ENCODE data around the gene KLF18.

DNA sequence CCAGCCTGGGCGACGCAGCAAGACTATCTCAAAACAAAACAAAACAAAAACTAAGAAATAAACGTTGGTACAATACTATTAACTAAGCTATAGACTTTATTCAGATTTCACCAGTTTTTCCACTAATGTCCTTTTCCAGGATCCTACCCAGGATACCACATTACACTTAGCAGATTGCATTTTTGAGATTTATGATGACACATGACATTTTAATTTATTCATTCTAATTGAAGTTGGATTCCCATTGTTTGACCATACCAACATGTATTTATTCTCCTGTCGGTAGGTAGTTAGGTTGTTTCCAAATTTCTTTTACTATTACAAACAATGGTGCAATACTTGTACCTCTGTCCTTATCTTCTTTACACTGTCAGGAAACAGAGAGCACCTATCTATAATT is 29.6 kb downstream of the KLF18 start:
- TF ChIP-seq, protein P1, sequence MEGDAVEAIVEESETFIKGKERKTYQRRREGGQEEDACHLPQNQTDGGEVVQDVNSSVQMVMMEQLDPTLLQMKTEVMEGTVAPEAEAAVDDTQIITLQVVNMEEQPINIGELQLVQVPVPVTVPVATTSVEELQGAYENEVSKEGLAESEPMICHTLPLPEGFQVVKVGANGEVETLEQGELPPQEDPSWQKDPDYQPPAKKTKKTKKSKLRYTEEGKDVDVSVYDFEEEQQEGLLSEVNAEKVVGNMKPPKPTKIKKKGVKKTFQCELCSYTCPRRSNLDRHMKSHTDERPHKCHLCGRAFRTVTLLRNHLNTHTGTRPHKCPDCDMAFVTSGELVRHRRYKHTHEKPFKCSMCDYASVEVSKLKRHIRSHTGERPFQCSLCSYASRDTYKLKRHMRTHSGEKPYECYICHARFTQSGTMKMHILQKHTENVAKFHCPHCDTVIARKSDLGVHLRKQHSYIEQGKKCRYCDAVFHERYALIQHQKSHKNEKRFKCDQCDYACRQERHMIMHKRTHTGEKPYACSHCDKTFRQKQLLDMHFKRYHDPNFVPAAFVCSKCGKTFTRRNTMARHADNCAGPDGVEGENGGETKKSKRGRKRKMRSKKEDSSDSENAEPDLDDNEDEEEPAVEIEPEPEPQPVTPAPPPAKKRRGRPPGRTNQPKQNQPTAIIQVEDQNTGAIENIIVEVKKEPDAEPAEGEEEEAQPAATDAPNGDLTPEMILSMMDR (conservative IDR thresholded peaks at IDR 0.05; ENCODE audit: low read depth, low read length) = no peak
- TF ChIP-seq EZH2 (IDR thresholded peaks at IDR 0.05; ENCODE audit: borderline replicate concordance, low read depth, low read length, poor library complexity, severe bottlenecking) = no peak

Data from A673 (cell line).